WERI-Rb-1 (cell line): ENCODE results near the gene TGIF2.
A peak's percentile ranks its signal among the peaks of the same experiment; 100 is the strongest.
"Not testable (repeated sequence)": the region's sequence is repeated elsewhere in the genome, so short reads cannot be mapped to it uniquely, and the experiment has no call there.

Source experiments
- DNase-seq: peaks from one replicate; pipeline ENCODE4 v3.0.0-alpha.2; 2020
- H3K27ac ChIP-seq: fragments of 250-450 bp; sonication (Bioruptor Pico); 2 replicates; pipeline ENCODE4 v1.5.1; 2020; ENCODE audit warnings: mild to moderate bottlenecking, moderate library complexity
- H3K27me3 ChIP-seq: fragments of 250-450 bp; sonication (Bioruptor Pico); 2 replicates; pipeline ENCODE4 v1.5.1; 2021; ENCODE audit warnings: mild to moderate bottlenecking, low read depth, moderate library complexity; ENCODE audit not compliant: insufficient read depth, severe bottlenecking
- H3K36me3 ChIP-seq: fragments of 250-450 bp; sonication (Bioruptor Pico); 2 replicates; pipeline ENCODE4 v1.5.1; 2020; ENCODE audit warnings: mild to moderate bottlenecking, moderate library complexity
- H3K4me3 ChIP-seq: 2 replicates; pipeline ENCODE4 v1.5.1; 2011; ENCODE audit warnings: low read depth, mild to moderate bottlenecking, control low read depth, low read length
- H3K9me3 ChIP-seq: fragments of 250-450 bp; sonication (Bioruptor Pico); 2 replicates; pipeline ENCODE4 v1.5.1; 2021; ENCODE audit warnings: mild to moderate bottlenecking, moderate library complexity; ENCODE audit not compliant: severe bottlenecking
- TF ChIP-seq, protein P1 (sequence below): IDR thresholded peaks from 2 replicates; pipeline ENCODE4 v1.5.1; 2011; ENCODE audit warnings: low read depth, mild to moderate bottlenecking, control low read depth, inconsistent platforms, low read length

TGIF2 gene

DNA sequence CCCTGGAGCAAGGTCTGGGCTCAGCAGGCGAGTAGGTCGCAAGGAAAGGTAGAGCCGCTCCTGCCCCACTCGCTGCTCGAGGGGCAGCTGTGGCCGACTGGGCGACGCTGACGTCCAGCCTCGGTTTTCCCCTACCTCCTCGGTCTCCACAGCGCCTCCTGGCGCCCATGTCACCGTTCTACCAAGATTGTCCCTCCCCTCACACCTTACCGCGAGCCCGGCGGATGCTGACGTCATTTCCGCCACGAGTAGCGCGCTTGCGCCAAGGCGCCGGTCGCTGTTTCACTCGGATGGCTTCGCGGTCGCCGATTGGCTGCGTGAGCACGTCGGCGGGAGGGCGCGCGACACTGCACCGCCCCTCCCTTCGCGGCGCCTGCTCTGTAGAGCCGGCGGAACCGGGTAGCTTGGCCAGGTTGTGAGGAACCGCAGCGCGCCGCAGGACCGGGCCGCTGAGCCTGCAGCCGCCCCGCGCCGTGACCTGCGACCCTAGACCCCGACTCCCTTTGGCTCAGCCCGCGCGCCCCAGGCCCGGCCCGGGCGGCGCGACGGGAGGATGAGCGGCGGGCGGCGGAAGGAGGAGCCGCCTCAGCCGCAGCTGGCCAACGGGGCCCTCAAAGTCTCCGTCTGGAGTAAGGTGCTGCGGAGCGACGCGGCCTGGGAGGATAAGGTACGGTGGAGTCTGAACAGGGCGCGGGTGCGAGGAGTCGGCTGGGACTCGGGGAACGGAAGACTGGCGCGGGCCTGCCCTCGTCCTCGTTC lies 32.2 kb downstream of the TGIF2 start, which contains the start of gene RAB5IF:
Gene RAB5IF, plus strand, starts transcription at position 381 of the 759 bp plus-strand sequence. Its CDS starts 173 bp downstream, at position 554.
- peak within 1 kb of the TSS; percentile 81 for H3K27ac ChIP-seq

DNA sequence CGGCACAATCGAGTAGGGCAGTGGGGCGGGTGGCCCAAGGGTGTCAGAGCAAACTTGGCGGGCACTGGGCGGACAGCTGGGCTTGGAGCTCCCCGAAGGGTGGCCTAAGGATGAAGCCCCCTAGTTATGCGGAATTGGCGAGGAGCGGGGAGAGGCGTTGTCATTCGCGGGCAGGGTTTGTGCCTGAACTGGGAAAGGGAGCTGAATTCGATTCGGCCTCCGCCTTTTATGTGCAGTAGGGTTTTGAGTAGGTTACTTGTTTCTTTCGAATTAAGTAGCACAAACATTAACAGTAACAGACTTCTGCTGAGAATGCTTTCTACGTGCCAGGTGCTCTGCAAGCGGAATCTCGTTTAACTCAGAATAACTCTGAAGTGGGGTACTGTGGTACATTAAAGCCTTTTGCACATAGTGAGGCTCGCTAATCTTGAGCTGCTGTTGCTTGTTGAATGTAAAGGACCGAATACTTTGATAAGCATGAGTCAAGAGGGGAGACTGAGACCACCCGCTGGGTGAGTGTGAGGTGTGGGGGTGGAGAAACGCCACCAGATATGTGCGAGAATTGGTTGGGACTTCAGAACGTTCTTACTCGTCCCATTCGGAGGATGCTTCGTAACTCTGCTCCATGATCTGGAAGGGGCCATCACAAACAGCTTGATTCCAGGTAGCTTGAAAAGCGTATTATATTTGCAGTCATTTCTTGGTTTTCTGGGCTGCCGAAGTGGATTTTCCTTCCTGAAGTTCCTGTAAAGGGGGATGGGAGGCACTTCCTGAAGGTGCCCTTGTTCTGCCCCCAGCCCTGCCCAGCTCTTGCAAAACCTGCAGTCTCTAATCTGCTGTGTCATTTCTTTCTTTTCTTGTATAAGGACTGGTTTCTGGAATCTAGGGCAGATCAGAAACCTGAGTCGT lies 33.0 kb downstream of the TGIF2 start:
- no peaks in the 10 kb centered on the region for H3K9me3 ChIP-seq
- H3K27ac ChIP-seq, result peak overlapping the region; percentile 81
- no peak for DNase-seq
- TF ChIP-seq, protein P1, sequence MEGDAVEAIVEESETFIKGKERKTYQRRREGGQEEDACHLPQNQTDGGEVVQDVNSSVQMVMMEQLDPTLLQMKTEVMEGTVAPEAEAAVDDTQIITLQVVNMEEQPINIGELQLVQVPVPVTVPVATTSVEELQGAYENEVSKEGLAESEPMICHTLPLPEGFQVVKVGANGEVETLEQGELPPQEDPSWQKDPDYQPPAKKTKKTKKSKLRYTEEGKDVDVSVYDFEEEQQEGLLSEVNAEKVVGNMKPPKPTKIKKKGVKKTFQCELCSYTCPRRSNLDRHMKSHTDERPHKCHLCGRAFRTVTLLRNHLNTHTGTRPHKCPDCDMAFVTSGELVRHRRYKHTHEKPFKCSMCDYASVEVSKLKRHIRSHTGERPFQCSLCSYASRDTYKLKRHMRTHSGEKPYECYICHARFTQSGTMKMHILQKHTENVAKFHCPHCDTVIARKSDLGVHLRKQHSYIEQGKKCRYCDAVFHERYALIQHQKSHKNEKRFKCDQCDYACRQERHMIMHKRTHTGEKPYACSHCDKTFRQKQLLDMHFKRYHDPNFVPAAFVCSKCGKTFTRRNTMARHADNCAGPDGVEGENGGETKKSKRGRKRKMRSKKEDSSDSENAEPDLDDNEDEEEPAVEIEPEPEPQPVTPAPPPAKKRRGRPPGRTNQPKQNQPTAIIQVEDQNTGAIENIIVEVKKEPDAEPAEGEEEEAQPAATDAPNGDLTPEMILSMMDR, result no peak
- no peaks in the 10 kb centered on the region for H3K27me3 ChIP-seq
- H3K36me3 ChIP-seq, result peaks cover 37% of the 10 kb centered on the region
- peak overlapping the region; percentile 89 for H3K4me3 ChIP-seq

More for the DNA sequence above, 32.2 kb downstream of the TGIF2 start, which contains the start of gene RAB5IF:
- H3K9me3 ChIP-seq, result no peaks in the 10 kb centered on the region
- H3K36me3 ChIP-seq, result peaks cover 31% of the 10 kb centered on the region
- TF ChIP-seq, protein P1, result peak; percentile 95
- peak within 1 kb of the TSS; percentile 89 for H3K4me3 ChIP-seq
- peak; percentile 99 for DNase-seq
- H3K27me3 ChIP-seq, result no peaks in the 10 kb centered on the region

DNA sequence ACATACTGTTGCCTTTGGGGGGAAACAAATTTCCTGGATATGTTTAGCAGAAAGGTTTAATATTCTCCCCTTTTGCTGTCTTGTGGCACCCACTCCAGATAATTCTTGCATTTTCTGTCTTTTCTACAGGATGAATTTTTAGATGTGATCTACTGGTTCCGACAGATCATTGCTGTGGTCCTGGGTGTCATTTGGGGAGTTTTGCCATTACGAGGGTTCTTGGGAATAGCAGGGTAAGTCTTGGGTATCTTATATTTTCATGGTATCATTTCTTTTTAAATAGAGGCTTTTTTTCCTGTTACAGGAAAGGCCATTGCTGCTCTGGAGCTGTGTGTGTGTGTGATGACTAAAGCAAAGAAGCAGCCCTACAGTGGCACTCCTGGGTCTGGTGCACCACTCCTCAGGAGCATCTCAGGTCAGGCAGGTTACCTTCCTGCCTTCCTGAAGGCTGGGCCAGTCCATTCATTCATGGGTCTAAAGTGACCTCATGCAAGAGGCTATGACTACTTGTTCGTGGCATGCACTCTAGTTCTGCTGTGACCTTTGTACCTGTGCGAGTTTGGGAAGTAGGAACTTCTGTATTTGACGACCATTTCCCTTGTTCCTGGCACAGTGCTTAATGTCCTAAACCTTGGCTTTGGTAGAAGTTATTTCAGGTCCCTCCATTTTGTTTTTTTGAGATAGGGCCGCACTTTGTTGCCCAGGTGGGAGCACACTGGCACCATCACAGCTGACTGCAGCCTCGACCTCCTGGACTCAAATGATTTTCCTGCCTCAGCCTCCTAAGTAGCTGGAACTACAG lies 34.4 kb downstream of the TGIF2 start:
- no peak for DNase-seq
- H3K27ac ChIP-seq, result no peak overlapping the region
- H3K36me3 ChIP-seq, result peaks cover 51% of the 10 kb centered on the region
- H3K4me3 ChIP-seq, result no peak overlapping the region
- no peaks in the 10 kb centered on the region for H3K27me3 ChIP-seq
- no peaks in the 10 kb centered on the region for H3K9me3 ChIP-seq
- TF ChIP-seq, protein P1, result no peak

DNA sequence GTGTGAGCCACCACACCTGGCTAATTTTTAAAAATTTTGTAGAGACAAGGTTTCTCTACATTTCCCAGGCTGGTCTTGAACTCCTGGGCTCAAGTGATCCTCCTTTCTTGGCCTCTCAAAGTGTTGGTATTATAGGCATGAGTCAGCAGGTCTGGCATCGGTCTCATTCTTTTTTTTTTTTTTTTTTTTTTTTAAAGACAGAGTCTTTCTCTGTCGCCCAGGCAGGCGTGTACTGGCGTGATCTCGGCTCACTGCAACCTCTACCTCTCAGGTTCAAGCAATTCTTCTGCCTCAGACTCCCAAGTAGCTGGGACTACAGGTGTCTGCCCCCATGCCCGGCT lies 35.0 kb downstream of the TGIF2 start:
- not testable (repeated sequence) for H3K9me3 ChIP-seq, H3K27me3 ChIP-seq, H3K27ac ChIP-seq, H3K4me3 ChIP-seq, DNase-seq
- peaks cover 57% of the 10 kb centered on the region for H3K36me3 ChIP-seq

DNA sequence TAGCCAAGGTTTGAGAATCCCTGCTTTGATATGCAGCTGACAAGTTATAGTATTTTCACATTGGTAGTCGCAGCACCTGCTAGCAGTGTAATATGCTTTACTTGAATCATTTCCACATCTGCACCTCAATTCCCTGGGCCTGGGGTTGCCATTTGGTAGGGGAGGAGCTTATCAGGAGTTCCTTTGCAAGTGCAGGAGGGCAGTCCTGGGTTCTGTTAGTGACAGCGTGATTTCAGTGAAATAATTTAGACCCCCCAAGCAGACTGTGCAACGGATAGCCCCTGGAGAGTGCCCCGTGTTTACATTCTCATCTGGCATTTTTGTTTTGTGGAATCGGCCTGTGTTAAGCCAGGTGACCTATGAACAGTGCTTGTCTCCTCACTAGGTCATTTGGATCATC lies 38.2 kb downstream of the TGIF2 start:
- no peak overlapping the region for H3K27ac ChIP-seq
- H3K36me3 ChIP-seq, result peaks cover 70% of the 10 kb centered on the region
- no peak overlapping the region for H3K4me3 ChIP-seq
- DNase-seq, result no peak
- TF ChIP-seq, protein P1, result no peak
- no peaks in the 10 kb centered on the region for H3K9me3 ChIP-seq
- H3K27me3 ChIP-seq, result no peaks in the 10 kb centered on the region
